Stimulated activated CD4-positive, alpha-beta T cell treated with anti-CD3 and anti-CD28 coated beads, Interleukin-4, amount 100 ng/mL, for 48 hours (primary cell): ENCODE measurements around the gene RALB.

ENCODE experiments used
- DNase-seq, 2 donors: peaks; one replicate each; pipeline ENCODE4 v3.0.0-alpha.2; 2020; ENCODE audit warnings: low read depth in 2 of 2

RALB gene

DNA sequence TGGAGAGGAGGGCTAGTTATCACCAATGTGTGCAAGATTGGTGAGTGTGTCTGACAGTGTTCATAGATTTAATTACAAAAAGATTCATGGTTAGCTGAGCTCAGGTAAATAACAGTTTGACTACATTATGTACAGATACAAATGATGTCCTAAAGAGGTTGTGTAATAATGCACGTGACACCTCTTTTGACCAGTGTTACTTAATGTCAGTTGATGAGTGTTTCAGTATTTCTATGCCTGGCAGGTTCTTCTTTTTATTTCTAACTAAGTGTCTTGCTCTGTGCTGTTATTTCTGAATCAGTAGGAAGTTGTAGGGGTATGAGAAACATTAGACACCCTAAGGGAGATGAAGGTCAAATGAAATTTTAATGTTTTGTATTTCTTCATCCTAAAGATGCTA is 85.4 kb downstream of the RALB start:
- no peak for DNase-seq

DNA sequence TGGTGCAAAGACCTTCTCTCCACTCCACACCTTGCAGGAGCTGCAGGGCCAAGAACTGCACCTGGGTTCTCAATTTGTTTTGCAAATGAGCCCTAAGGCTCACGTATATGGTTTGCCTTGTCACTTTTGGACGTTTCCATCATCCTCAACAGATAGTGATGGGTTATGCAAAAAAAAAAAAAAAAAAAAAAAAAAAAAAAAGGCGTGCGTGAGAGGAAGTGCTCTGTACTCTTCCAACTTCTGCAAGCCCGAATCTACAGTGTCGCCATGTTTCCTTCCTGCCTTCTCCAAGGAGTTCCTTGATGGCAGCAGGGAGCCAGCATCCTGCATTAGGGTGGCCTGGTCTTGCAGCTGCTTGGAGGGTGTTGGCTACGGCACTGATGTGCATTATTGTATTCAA is 89.3 kb downstream of the RALB start:
- no peak for DNase-seq

DNA sequence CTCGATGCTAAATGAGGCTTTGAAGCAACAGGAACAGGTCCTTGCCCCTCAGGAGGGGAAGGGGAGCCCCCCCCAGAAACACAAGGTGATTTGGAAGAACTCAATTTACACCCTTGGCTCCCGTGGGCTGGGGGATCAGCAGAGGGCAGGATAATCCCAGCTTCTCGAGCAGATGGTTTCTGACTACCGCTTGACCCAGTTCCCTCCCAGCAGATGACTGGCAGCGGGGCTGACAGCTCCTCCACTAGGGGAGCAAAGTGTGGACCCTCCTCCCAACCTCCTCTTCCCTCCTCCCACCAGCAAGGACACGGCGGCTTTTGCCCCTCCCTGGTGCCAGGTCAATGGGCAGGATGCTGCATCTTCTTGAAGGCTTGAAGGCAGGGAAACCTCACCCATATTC is 89.8 kb downstream of the RALB start:
- DNase-seq: no peak

DNA sequence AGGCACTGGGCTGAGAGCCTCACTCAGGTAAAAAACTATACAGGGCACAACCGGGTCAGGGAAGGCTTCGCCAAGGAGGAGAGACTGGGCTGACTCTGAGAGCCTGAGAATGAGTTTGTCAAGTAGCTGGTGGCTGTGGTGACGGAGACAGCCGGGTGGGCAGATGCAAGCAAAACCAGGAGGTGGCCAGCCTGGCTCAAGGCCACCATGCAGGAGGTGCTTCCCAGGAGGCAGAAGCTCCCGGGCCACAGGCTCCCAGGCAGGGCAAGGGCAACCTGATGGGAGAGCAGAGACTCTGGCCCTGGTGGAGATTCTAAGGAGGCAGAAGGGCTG is 90.4 kb downstream of the RALB start:
- no peak for DNase-seq

DNA sequence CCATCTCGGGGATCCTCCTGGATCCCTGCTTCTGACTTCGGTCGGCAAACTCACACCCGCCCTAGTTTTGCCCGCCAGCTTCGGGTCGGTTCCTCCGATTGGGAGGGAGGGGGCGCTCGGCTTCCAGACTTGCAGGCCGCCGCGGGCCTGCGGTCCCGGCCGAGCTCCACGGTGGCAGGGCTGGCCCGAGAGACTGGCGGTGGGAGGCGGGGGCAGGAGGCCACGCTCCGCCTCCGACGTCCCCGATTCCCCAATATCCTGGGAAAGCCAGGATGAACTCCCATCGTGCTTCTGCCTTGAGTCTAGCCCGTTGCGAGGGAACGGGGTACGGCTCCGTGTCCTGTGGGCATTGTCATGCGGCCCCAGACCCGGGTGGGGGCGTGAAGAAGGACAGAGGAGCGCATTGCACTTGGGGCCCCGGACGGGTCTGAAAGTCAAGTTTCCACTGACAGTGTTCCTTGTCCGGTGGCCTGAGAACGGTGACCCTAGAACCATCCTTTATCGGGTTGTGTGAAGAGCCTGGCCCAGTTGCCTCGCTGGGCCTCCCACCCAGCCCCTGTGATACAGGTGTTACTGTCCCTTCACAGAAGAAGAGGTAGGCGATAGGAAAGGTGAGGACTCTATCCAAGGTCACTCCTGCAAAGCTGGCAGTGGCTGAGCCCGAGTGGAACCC is 90.9 kb downstream of the RALB start:
- peak; percentile 56 to 59 for DNase-seq
